Gastrocnemius medialis (tissue), 4 donors: ENCODE measurements around the gene FAAP20.
A peak's percentile ranks its signal among the peaks of the same experiment; 100 is the strongest.

Experiments
- CTCF ChIP-seq, 5 experiments: fragments of 450-650 bp in 3 of 5; fragments of 200-600 bp in 2 of 5; sonication (generic) in 2 of 5; IDR thresholded peaks in 4 of 5; conservative IDR thresholded peaks in 1 of 5; 1 replicate in 4 of 5; 2 replicates in 1 of 5; pipeline ENCODE4 v1.5.1; 2016 to 2019; ENCODE audit warnings: antibody characterized with exemption in 5 of 5, mild to moderate bottlenecking in 3 of 5, moderate library complexity in 3 of 5
- POLR2A ChIP-seq, 2 donors: fragments of 450-650 bp; IDR thresholded peaks; one replicate each; pipeline ENCODE4 v1.6.1; 2017; ENCODE audit warnings: antibody characterized with exemption in 2 of 2, mild to moderate bottlenecking in 2 of 2, moderate library complexity in 2 of 2

GRCh38 chr1:2199042-2199810, 4.7 kb upstream of the FAAP20 start:
- no peak for TF ChIP-seq CTCF (IDR thresholded peaks at IDR 0.05 in 4 of 5, conservative IDR thresholded peaks at IDR 0.05 in 1 of 5)
- TF ChIP-seq POLR2A (IDR thresholded peaks at IDR 0.05): peak; percentile 73 to 82
